Cardiac septum (tissue), 1 donor: Measurements from ENCODE around the gene CPNE2. TPM values are rescaled to one million over a fixed set of nuclear protein-coding genes. Genes with fewer than 3 reads are reported as not detected.
"Not testable (repeated sequence)": the region's sequence is repeated elsewhere in the genome, so short reads cannot be mapped to it uniquely, and the experiment has no call there.

ENCODE experiments used
- DNase-seq: peaks from one replicate; pipeline ENCODE4 v3.0.0-alpha.2; 2020; ENCODE audit warnings: low spot score
- intact Hi-C: fragments of 100-400 bp; cut with DNase I; formaldehyde crosslinking; loops from one replicate; pipeline ENCODE4 v1.14.0; 2022
- total RNA-seq: library from RNA; stranded (reverse); fragmentation: NEBNext Ultra II Directional; extraction: Animal tissue kit (Norgen Biotek cat#: 25700); gene quantifications from one replicate; pipeline ENCODE4 v1.2.1, GENCODE V29; 2021
- donor health status: DM: no; HTN: no; CAD: no.

Gene CPNE2
- total RNA-seq, 1 donor from 2014 or later: 9.6 TPM

- no peak for DNase-seq
- intact Hi-C loops: no loop called here
Observed at GRCh38 chr16:57093666-57094564, 1.5 kb downstream of the CPNE2 start.

DNA sequence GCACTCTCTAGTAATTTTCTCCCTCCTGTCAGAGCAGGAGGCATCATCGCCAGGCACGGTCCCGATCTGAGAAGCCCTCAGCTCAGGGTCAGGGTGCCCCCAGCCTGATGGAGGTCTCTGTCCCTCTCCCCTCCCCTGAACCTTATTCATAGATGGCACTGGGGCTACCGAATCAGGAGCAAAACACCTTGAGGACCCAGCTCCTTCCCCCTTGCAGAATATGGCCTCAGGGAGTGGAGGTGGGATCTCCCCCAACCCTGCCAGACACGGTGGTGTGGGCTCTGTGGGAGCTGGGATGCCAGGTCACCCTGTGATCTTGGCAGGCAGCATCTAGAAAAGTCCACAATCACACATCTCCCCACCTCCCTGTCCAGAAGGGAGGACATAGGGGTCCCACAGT lies 2.5 kb downstream of the CPNE2 start:
- intact Hi-C loops: no loop called here
- no peak for DNase-seq

GRCh38 chr16:57096192-57096591 lies 3.8 kb downstream of the CPNE2 start:
- no peak for DNase-seq
- intact Hi-C loops: no loop called here

- DNase-seq: no peak
- intact Hi-C loops: no loop called here
Observed at GRCh38 chr16:57096793-57097192, 4.4 kb downstream of the CPNE2 start.

GRCh38 chr16:57098188-57098841 lies 5.9 kb downstream of the CPNE2 start:
- intact Hi-C loops: no loop called here
- DNase-seq: no peak

- intact Hi-C loops, DNase-seq: not testable (repeated sequence)
Observed at GRCh38 chr16:57099965-57100364, 7.6 kb downstream of the CPNE2 start.

DNA sequence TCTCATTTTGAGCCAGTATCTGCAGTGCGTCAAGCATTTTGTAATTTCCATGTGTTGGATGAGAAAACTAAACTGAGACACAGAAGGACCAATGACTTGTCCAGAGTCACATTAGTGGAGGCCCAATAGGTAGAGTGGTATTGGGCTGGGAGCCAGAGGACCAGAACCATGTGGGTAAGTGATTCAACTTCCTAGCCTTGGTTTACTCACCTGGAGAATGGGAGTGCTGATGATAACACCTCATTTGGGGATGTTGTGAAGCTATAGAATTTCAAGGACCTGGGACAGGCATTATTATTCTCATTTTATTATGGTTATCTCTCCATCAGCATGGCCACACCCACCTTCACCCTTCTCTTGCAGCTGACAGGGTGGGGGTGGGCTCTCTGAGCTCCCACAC lies 8.1 kb downstream of the CPNE2 start:
- DNase-seq: no peak
- intact Hi-C loops: no loop called here

DNA sequence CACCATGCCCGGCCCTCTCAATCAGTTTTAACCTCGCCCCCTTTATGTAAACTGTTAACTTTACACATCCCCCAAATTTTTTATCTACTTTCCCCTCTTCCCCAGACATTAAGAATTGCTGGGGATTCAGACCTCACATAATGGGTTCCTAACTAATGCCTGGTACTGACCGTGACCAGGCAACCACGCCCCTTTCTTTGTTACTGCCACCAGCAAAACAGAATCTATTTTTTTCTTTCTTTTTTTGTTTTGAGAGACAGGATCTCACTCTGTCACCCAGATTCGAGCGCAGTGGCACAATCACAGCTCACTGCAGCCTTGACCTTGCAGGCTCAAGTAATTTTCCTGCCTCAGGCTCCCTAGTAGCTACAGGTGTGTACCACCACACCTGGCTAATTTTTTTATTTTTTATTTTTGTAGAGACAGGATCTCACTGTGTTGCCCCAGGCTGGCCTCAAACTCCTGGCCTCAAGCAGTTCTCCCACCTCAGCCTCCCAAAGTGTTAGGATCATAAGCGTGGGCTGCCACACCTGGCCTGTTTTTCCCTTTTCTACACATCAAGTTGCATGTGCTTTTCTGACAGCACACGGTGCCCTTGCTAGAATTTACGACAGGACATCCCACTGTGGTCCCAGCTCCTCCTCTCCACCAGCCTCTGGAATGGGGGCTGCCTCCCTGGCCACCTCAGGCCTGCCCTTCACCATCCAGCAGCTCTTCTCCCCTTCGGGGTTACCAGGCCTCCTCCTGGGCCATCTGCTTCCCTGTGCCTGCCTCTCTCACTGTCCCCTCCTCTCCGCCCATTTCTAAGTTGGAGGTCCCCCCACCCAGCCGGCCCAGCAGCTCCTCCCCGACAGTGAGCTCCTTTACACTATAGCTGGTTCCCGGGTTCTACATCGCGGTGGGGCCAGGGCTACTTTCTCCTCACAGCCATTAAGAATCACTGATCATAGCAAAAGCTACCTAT lies 10.8 kb downstream of the CPNE2 start:
- DNase-seq: no peak
- intact Hi-C loops: no loop called here

DNA sequence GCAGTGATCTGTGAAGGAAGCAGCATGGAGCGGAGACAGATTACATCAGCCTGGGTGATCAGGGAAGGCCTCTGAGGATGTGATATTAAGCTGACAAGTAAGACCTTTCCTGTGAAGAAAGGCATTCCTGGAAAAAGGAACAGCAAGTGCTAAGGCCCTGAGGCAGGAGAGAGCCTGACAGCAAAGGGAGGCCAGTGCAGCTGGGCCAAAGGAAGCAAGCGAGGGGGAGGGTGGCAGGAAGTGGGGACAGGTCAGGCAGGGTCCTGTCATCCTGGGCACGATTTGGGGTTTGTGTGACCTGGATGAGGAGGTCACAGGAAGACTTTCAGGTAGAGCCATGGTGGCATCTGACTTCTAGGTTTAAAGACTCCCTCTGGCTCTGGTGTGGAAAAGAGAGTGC lies 12.3 kb downstream of the CPNE2 start:
- intact Hi-C loops: no loop called here
- DNase-seq: no peak

DNA sequence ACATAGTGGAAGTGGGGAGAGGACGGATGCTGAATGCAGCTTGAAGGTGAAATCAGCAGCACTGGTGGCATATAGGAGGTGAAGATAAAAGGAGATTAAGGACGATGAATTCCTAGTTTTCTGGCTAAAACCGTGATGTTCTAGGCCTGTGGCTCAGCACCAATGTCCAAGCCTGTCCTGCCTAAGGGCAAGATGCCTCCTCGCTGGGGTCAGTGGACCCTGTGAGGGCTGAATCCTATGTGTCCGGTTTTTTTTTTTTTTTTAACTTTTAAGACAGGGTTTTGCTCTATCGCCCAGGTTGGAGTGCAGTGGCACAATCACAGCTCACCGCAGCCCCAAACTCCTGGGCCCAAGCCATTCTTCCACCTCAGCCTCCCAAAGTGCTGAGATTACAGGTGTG lies 12.8 kb downstream of the CPNE2 start:
- intact Hi-C loops: no loop called here
- DNase-seq: no peak

- intact Hi-C loops: no loop called here
Observed at GRCh38 chr16:57106767-57107166, 14.4 kb downstream of the CPNE2 start.

GRCh38 chr16:57107321-57107922 lies 15.0 kb downstream of the CPNE2 start:
- intact Hi-C loops: no loop called here
- DNase-seq: no peak

More at GRCh38 chr16:57106767-57107166, 14.4 kb downstream of the CPNE2 start:
- no peak for DNase-seq

DNA sequence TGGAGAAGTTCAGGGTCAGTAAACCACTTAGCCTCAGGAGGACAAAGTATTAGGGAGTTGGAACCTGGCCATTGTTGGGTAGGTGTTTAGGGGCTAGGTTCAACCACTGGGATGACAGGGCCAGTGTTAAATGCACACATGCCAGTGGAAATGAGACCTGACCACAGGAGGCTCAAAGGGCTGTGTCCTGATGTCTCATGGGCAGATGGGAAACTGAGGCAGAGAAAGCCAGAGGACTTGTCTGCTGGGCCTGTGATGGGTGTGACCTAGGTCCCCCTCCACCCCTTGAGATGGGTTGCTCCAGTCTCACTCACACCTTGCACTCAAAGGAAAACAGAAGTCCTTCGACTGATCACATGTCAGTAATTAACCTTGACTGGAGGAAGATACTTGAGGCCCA lies 16.0 kb downstream of the CPNE2 start:
- no peak for DNase-seq
- intact Hi-C loops: no loop called here

- DNase-seq, intact Hi-C loops: not testable (repeated sequence)
Observed at GRCh38 chr16:57109259-57110105, 17.1 kb downstream of the CPNE2 start.

GRCh38 chr16:57110937-57111336 lies 18.6 kb downstream of the CPNE2 start:
- DNase-seq: no peak
- intact Hi-C loops: no loop called here

- DNase-seq: no peak
- intact Hi-C loops: no loop called here
Observed at GRCh38 chr16:57111420-57111819, 19.0 kb downstream of the CPNE2 start.

DNA sequence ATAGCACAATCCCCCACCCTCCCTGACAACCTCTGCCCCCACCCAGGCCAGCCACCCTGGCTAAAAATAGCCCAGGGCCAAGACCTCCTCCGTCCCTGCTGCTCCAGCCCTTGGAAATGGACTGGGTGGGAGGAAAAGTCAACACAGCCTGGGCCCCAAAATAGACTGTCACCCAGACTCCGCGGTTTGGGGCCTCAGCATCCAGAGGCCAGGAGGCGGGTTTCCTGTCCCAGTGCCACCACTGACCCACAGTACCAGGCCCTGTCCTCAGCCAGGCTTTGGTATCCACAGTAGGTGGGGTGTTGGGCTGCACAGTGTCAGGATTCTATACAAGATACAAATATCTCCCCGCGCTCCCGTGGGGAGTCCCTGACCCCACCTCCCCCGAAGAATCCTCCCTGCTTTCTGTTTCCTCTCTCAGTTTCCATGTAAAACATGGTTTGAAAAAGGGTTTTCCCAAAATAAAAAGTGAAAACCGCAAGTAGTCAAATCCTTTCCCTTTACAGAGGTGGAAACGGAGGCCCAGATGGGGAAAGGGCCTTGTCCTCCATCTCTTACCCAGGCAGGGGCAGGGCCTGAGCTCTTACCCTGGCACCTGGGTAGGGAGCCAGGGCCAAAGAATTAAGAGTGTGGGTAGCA lies 20.1 kb downstream of the CPNE2 start:
- DNase-seq: no peak

GRCh38 chr16:57113042-57113453 lies 20.7 kb downstream of the CPNE2 start:
- no peak for DNase-seq
- intact Hi-C loops: no loop called here

More for the DNA sequence above, 20.1 kb downstream of the CPNE2 start:
- intact Hi-C loops: no loop called here
